Nephron (organoid): Measurements from ENCODE around the gene ATP9B.

ENCODE experiments used
- H3K27ac Mint-ChIP-seq, 3 experiments: 2 replicates each; pipeline ENCODE4 v1.8.0; 2020; ENCODE audit warnings: mixed read lengths in 3 of 3, mild to moderate bottlenecking in 2 of 3, moderate library complexity in 1 of 3
- H3K27me3 Mint-ChIP-seq: 2 replicates; pipeline ENCODE4 v1.8.0; 2021; ENCODE audit warnings: low read depth, mild to moderate bottlenecking, moderate library complexity, mixed read lengths
- H3K36me3 Mint-ChIP-seq: 2 replicates; pipeline ENCODE4 v1.8.0; 2020; ENCODE audit warnings: low read depth, mixed read lengths
- H3K4me1 Mint-ChIP-seq: 2 replicates; pipeline ENCODE4 v1.8.0; 2020; ENCODE audit warnings: mixed read lengths
- H3K4me3 Mint-ChIP-seq, 3 experiments: 2 replicates each; pipeline ENCODE4 v1.8.0; 2020; ENCODE audit warnings: mild to moderate bottlenecking in 3 of 3, mixed read lengths in 3 of 3, moderate library complexity in 2 of 3
- H3K9me3 Mint-ChIP-seq: 2 replicates; pipeline ENCODE4 v1.8.0; 2020; ENCODE audit warnings: mixed read lengths
- TF ChIP-seq, protein P1 (sequence below), 3 experiments: fragments of 200-600 bp; sonication (generic); IDR thresholded peaks; one replicate each; pipeline ENCODE4 v1.5.0; 2021; ENCODE audit warnings: antibody characterized with exemption in 3 of 3; ENCODE audit not compliant: unreplicated experiment in 3 of 3

ATP9B gene

GRCh38 chr18:79421275-79421857, 352.2 kb downstream of the ATP9B start:
- TF ChIP-seq, protein P1, sequence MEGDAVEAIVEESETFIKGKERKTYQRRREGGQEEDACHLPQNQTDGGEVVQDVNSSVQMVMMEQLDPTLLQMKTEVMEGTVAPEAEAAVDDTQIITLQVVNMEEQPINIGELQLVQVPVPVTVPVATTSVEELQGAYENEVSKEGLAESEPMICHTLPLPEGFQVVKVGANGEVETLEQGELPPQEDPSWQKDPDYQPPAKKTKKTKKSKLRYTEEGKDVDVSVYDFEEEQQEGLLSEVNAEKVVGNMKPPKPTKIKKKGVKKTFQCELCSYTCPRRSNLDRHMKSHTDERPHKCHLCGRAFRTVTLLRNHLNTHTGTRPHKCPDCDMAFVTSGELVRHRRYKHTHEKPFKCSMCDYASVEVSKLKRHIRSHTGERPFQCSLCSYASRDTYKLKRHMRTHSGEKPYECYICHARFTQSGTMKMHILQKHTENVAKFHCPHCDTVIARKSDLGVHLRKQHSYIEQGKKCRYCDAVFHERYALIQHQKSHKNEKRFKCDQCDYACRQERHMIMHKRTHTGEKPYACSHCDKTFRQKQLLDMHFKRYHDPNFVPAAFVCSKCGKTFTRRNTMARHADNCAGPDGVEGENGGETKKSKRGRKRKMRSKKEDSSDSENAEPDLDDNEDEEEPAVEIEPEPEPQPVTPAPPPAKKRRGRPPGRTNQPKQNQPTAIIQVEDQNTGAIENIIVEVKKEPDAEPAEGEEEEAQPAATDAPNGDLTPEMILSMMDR (IDR thresholded peaks at IDR 0.05; ENCODE audit: unreplicated experiment in 3 of 3) = no peak
- H3K36me3 Mint-ChIP-seq = peaks cover 5% of the 10 kb centered on the region
- H3K9me3 Mint-ChIP-seq = no peaks in the 10 kb centered on the region
- peaks cover 27% of the 10 kb centered on the region for H3K4me1 Mint-ChIP-seq
- no peak overlapping the region for H3K4me3 Mint-ChIP-seq
- H3K27me3 Mint-ChIP-seq = peaks cover 18% of the 10 kb centered on the region
- no peak overlapping the region for H3K27ac Mint-ChIP-seq

- Mint-ChIP-seq H3K4me3 (no peak overlapping the region), H3K27me3 (peaks cover 18% of the 10 kb centered on the region), H3K27ac (peak overlapping the region in 2 of 3 experiments; percentile 68 to 70), H3K36me3 (peaks cover 5% of the 10 kb centered on the region), H3K4me1 (peaks cover 27% of the 10 kb centered on the region), H3K9me3 (no peaks in the 10 kb centered on the region)
- TF ChIP-seq, protein P1 (IDR thresholded peaks at IDR 0.05; ENCODE audit: unreplicated experiment in 3 of 3) = no peak
These were observed 353.0 kb downstream of the ATP9B start for GRCh38 chr18:79422022-79422782.

DNA sequence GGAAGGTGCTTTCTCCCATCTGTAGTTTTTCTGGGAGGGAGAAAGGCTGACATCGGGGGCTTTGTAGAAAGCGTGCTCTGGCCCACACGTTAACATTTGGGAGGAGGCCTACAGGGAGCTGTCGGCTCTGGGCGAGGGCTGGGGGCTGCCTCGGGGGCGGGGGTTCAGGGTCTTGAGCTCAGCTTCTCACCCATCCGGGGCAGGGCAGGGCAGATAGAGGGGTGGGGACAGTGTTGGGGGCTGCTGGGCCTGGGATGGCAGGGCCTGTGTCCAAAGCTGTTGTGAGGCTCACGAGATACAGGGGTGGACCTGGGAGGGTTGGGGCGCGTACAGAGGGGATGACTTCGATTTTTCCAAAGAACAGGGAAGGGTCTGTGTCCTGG, 353.6 kb downstream of the ATP9B start:
- peaks cover 18% of the 10 kb centered on the region for H3K27me3 Mint-ChIP-seq
- H3K4me1 Mint-ChIP-seq = peaks cover 27% of the 10 kb centered on the region
- H3K36me3 Mint-ChIP-seq = peaks cover 5% of the 10 kb centered on the region
- TF ChIP-seq, protein P1 (IDR thresholded peaks at IDR 0.05; ENCODE audit: unreplicated experiment in 3 of 3) = no peak
- H3K4me3 Mint-ChIP-seq = no peak overlapping the region
- no peak overlapping the region for H3K27ac Mint-ChIP-seq
- no peaks in the 10 kb centered on the region for H3K9me3 Mint-ChIP-seq

- Mint-ChIP-seq H3K36me3 (peaks cover 5% of the 10 kb centered on the region), H3K27me3 (peaks cover 21% of the 10 kb centered on the region), H3K9me3 (no peaks in the 10 kb centered on the region), H3K4me3 (no peak overlapping the region), H3K27ac (no peak overlapping the region), H3K4me1 (peaks cover 33% of the 10 kb centered on the region)
- TF ChIP-seq, protein P1 (IDR thresholded peaks at IDR 0.05; ENCODE audit: unreplicated experiment in 3 of 3) = no peak
These were observed 354.2 kb downstream of the ATP9B start for GRCh38 chr18:79423211-79424007.

- H3K27ac Mint-ChIP-seq = peak overlapping the region; percentile 34 to 56 (median 40)
- peaks cover 32% of the 10 kb centered on the region for H3K4me1 Mint-ChIP-seq
- H3K27me3 Mint-ChIP-seq = peaks cover 18% of the 10 kb centered on the region
- TF ChIP-seq, protein P1 (IDR thresholded peaks at IDR 0.05; ENCODE audit: unreplicated experiment in 3 of 3) = no peak
- H3K4me3 Mint-ChIP-seq = no peak overlapping the region
- H3K9me3 Mint-ChIP-seq = no peaks in the 10 kb centered on the region
- peaks cover 5% of the 10 kb centered on the region for H3K36me3 Mint-ChIP-seq
These were observed 354.9 kb downstream of the ATP9B start for GRCh38 chr18:79424008-79424565.
